GM11168 (cell line): ENCODE measurements around the gene STKLD1.
"Not testable (repeated sequence)": the region's sequence is repeated elsewhere in the genome, so short reads cannot be mapped to it uniquely, and the experiment has no call there.

ENCODE experiments used
- in situ Hi-C: fragments of 300-500 bp; cut with MboI; formaldehyde crosslinking; loops from one replicate; pipeline ENCODE4 v1.12.0; 2022; ENCODE audit warnings: low sequenced_read_pairs; ENCODE audit not compliant: unreplicated experiment

The STKLD1 gene

GRCh38 chr9:133430244-133430643, 54.1 kb downstream of the STKLD1 start:
- in situ Hi-C loops, result no loop called here

GRCh38 chr9:133433351-133433843, 57.2 kb downstream of the STKLD1 start:
- in situ Hi-C loops, result no loop called here

- in situ Hi-C loops, result no loop called here
Observed at GRCh38 chr9:133436681-133437080, 60.5 kb downstream of the STKLD1 start.

GRCh38 chr9:133437753-133438531, 61.8 kb downstream of the STKLD1 start:
- in situ Hi-C loops, result no loop called here

- in situ Hi-C loops, result no loop called here
Observed at GRCh38 chr9:133439337-133439736, 63.2 kb downstream of the STKLD1 start.

GRCh38 chr9:133440874-133441273, 64.7 kb downstream of the STKLD1 start:
- in situ Hi-C loops, result no loop called here

- in situ Hi-C loops, result no loop called here
Observed at GRCh38 chr9:133441571-133441970, 65.4 kb downstream of the STKLD1 start.

GRCh38 chr9:133443248-133443647, 67.1 kb downstream of the STKLD1 start:
- in situ Hi-C loops, result no loop called here

- in situ Hi-C loops, result no loop called here
Observed at GRCh38 chr9:133443982-133444381, 67.8 kb downstream of the STKLD1 start.

GRCh38 chr9:133445293-133445969, 69.3 kb downstream of the STKLD1 start:
- in situ Hi-C loops, result no loop called here

- in situ Hi-C loops, result no loop called here
Observed at GRCh38 chr9:133448487-133448972, 72.4 kb downstream of the STKLD1 start.

- in situ Hi-C loops, result no loop called here
Observed at GRCh38 chr9:133449760-133450159, 73.6 kb downstream of the STKLD1 start.

- in situ Hi-C loops, result not testable (repeated sequence)
Observed at GRCh38 chr9:133451865-133452264, 75.7 kb downstream of the STKLD1 start.

- in situ Hi-C loops, result no loop called here
Observed at GRCh38 chr9:133452562-133452961, 76.4 kb downstream of the STKLD1 start.

- in situ Hi-C loops, result no loop called here
Observed at GRCh38 chr9:133453651-133454050, 77.5 kb downstream of the STKLD1 start.

- in situ Hi-C loops, result no loop called here
Observed at GRCh38 chr9:133454325-133454724, 78.2 kb downstream of the STKLD1 start.

GRCh38 chr9:133454943-133455673, 78.9 kb downstream of the STKLD1 start:
- in situ Hi-C loops, result no loop called here
